Stomach smooth muscle (tissue), 2 donors: ENCODE data around the gene COL27A1.
"Not testable (repeated sequence)": the region's sequence is repeated elsewhere in the genome, so short reads cannot be mapped to it uniquely, and the experiment has no call there.

Experiments
- H3K27ac ChIP-seq: one replicate; pipeline ENCODE4 v1.7.0; 2013; ENCODE audit warnings: mild to moderate bottlenecking, low read length, inconsistent platforms
- H3K27me3 ChIP-seq, 2 donors: one replicate each; pipeline ENCODE4 v1.7.0; 2013; ENCODE audit warnings: low read length in 2 of 2; ENCODE audit not compliant: insufficient read depth in 2 of 2, control insufficient read depth in 1 of 2
- H3K36me3 ChIP-seq, 2 donors: one replicate each; pipeline ENCODE4 v1.7.0; 2013; ENCODE audit warnings: low read length in 2 of 2; ENCODE audit not compliant: control insufficient read depth in 2 of 2, insufficient read depth in 2 of 2
- H3K4me1 ChIP-seq: one replicate; pipeline ENCODE4 v1.7.0; 2013; ENCODE audit warnings: low read length; ENCODE audit not compliant: control insufficient read depth, insufficient read depth
- H3K4me3 ChIP-seq, 2 donors: one replicate each; pipeline ENCODE4 v1.7.0; 2013; ENCODE audit warnings: low read length in 2 of 2
- H3K9ac ChIP-seq, 2 donors: one replicate each; pipeline ENCODE4 v1.7.0; 2013; ENCODE audit warnings: low read length in 2 of 2, mild to moderate bottlenecking in 1 of 2
- H3K9me3 ChIP-seq, 2 donors: one replicate each; pipeline ENCODE4 v1.7.0; 2013; ENCODE audit warnings: low read length in 2 of 2; ENCODE audit not compliant: control insufficient read depth in 2 of 2
- donor health status: healthy.
- donor health status: Pancreatic carcinoma.

Gene COL27A1

GRCh38 chr9:114333718-114334117 lies 178.4 kb downstream of the COL27A1 start:
- H3K9ac ChIP-seq, H3K4me1 ChIP-seq, H3K4me3 ChIP-seq, H3K27ac ChIP-seq, H3K9me3 ChIP-seq, H3K27me3 ChIP-seq: not testable (repeated sequence)
- H3K36me3 ChIP-seq: peaks cover 11 to 19% of the 10 kb centered on the region in 2 donors

GRCh38 chr9:114334490-114334889 lies 179.2 kb downstream of the COL27A1 start:
- H3K9ac ChIP-seq: no peak overlapping the region
- no peak overlapping the region for H3K27ac ChIP-seq
- H3K27me3 ChIP-seq: no peaks in the 10 kb centered on the region
- H3K36me3 ChIP-seq: peaks cover 17 to 21% of the 10 kb centered on the region in 2 donors
- H3K9me3 ChIP-seq: no peaks in the 10 kb centered on the region
- no peaks in the 10 kb centered on the region for H3K4me1 ChIP-seq
- no peak overlapping the region for H3K4me3 ChIP-seq

GRCh38 chr9:114335745-114336144 lies 180.4 kb downstream of the COL27A1 start:
- Histone ChIP-seq H3K9ac (no peak overlapping the region), H3K4me1 (no peaks in the 10 kb centered on the region), H3K27ac (no peak overlapping the region), H3K4me3 (no peak overlapping the region), H3K9me3 (no peaks in the 10 kb centered on the region), H3K27me3 (no peaks in the 10 kb centered on the region), H3K36me3 (peaks cover 29% of the 10 kb centered on the region in 2 donors)

GRCh38 chr9:114336157-114336556 lies 180.8 kb downstream of the COL27A1 start:
- Histone ChIP-seq H3K4me3 (no peak overlapping the region), H3K9ac (no peak overlapping the region), H3K9me3 (no peaks in the 10 kb centered on the region), H3K4me1 (no peaks in the 10 kb centered on the region), H3K36me3 (peaks cover 32 to 33% of the 10 kb centered on the region in 2 donors), H3K27ac (no peak overlapping the region), H3K27me3 (no peaks in the 10 kb centered on the region)

- H3K27me3 ChIP-seq: no peaks in the 10 kb centered on the region
- no peak overlapping the region for H3K4me3 ChIP-seq
- no peak overlapping the region for H3K9ac ChIP-seq
- H3K9me3 ChIP-seq: no peaks in the 10 kb centered on the region
- peaks cover 36 to 39% of the 10 kb centered on the region in 2 donors for H3K36me3 ChIP-seq
- no peak overlapping the region for H3K27ac ChIP-seq
- no peaks in the 10 kb centered on the region for H3K4me1 ChIP-seq
These were observed 181.5 kb downstream of the COL27A1 start for GRCh38 chr9:114336699-114337395.

GRCh38 chr9:114338187-114338586 lies 182.8 kb downstream of the COL27A1 start:
- Histone ChIP-seq H3K4me3 (no peak overlapping the region), H3K4me1 (no peaks in the 10 kb centered on the region), H3K27ac (no peak overlapping the region), H3K36me3 (peaks cover 41 to 49% of the 10 kb centered on the region in 2 donors), H3K9ac (no peak overlapping the region), H3K9me3 (no peaks in the 10 kb centered on the region), H3K27me3 (no peaks in the 10 kb centered on the region)

GRCh38 chr9:114339130-114339908 lies 184.0 kb downstream of the COL27A1 start:
- Histone ChIP-seq H3K27me3 (no peaks in the 10 kb centered on the region), H3K27ac (no peak overlapping the region), H3K36me3 (peaks cover 42 to 52% of the 10 kb centered on the region in 2 donors), H3K4me1 (peaks cover 9% of the 10 kb centered on the region), H3K9me3 (no peaks in the 10 kb centered on the region), H3K9ac (no peak overlapping the region), H3K4me3 (no peak overlapping the region)

GRCh38 chr9:114341152-114341830 lies 186.0 kb downstream of the COL27A1 start:
- Histone ChIP-seq H3K27ac (no peak overlapping the region), H3K27me3 (no peaks in the 10 kb centered on the region), H3K9ac (no peak overlapping the region), H3K4me1 (peaks cover 10% of the 10 kb centered on the region), H3K9me3 (no peaks in the 10 kb centered on the region), H3K36me3 (peaks cover 44 to 61% of the 10 kb centered on the region in 2 donors), H3K4me3 (no peak overlapping the region)

- Histone ChIP-seq H3K36me3 (peaks cover 47 to 67% of the 10 kb centered on the region in 2 donors), H3K27me3 (no peaks in the 10 kb centered on the region), H3K9ac (no peak overlapping the region), H3K9me3 (no peaks in the 10 kb centered on the region), H3K4me1 (peaks cover 10% of the 10 kb centered on the region), H3K4me3 (no peak overlapping the region), H3K27ac (no peak overlapping the region)
These were observed 186.7 kb downstream of the COL27A1 start for GRCh38 chr9:114341991-114342390.

- Histone ChIP-seq H3K4me3 (no peak overlapping the region), H3K4me1 (peaks cover 15% of the 10 kb centered on the region), H3K27ac (peak overlapping the region; percentile 88), H3K27me3 (no peaks in the 10 kb centered on the region), H3K9me3 (no peaks in the 10 kb centered on the region), H3K9ac (no peak overlapping the region), H3K36me3 (peaks cover 44 to 70% of the 10 kb centered on the region in 2 donors)
These were observed 187.6 kb downstream of the COL27A1 start for GRCh38 chr9:114342755-114343440.
